OCI-LY7 (cell line): ENCODE data around the gene ATP1B2.

Source experiments
- EZH2phosphoT487 ChIP-seq: fragments of 200-600 bp; sonication (generic); IDR thresholded peaks from 2 replicates; pipeline ENCODE4 v1.6.1; 2018; ENCODE audit warnings: low read depth, borderline replicate concordance, mild to moderate bottlenecking, mixed run types, antibody characterized with exemption, low read length, moderate library complexity, mixed read lengths
- TF ChIP-seq, protein P1 (sequence below): fragments of 200-600 bp; sonication (generic); conservative IDR thresholded peaks from 2 replicates; pipeline ENCODE4 v1.5.1; 2014; ENCODE audit warnings: mild to moderate bottlenecking, antibody characterized with exemption, low read length, moderate library complexity, mixed read lengths

DNA sequence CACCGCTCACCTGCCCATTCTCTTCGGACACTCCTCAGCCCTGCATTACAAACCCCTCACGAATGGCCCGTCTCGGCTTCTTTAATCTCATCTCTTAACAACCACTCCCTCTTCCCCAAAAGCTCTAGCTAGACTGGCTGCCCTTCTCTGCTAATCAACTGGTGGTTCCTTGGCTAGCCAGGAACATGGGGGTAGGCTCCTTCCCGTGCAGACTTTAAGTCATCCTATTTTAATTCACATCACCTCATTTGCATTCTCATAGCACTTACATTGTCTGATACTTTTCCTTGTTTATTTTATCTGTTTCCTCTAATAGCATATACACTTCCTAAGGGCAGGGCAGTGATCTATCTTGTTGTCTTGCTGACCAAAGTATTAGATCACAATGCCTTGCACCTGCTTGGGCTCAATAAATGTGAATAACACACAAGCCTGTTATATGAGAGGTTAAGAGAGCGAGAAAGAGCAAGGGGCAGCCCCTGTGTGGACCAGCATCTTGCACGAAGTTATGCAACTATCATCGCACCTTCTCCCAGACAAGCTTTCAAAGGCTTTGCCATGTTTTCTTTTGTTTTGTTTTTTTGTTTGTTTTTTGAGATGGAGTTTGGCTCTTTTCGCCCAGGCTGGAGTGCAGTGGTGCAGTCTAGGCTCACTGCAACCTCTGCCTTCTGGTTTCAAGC is 26.8 kb downstream of the ATP1B2 start:
- TF ChIP-seq, protein P1, sequence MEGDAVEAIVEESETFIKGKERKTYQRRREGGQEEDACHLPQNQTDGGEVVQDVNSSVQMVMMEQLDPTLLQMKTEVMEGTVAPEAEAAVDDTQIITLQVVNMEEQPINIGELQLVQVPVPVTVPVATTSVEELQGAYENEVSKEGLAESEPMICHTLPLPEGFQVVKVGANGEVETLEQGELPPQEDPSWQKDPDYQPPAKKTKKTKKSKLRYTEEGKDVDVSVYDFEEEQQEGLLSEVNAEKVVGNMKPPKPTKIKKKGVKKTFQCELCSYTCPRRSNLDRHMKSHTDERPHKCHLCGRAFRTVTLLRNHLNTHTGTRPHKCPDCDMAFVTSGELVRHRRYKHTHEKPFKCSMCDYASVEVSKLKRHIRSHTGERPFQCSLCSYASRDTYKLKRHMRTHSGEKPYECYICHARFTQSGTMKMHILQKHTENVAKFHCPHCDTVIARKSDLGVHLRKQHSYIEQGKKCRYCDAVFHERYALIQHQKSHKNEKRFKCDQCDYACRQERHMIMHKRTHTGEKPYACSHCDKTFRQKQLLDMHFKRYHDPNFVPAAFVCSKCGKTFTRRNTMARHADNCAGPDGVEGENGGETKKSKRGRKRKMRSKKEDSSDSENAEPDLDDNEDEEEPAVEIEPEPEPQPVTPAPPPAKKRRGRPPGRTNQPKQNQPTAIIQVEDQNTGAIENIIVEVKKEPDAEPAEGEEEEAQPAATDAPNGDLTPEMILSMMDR = no peak
- no peak for TF ChIP-seq EZH2phosphoT487
